H1 (cell line): Measurements from ENCODE around the gene VEGFC. TPM values are rescaled to one million over a fixed set of nuclear protein-coding genes. Genes with fewer than 3 reads are reported as not detected.

Experiments
- CTCF ChIA-PET: fragments of 300-600 bp; sonication (Branson Sonifier 250); formaldehyde crosslinking; loops from one replicate; lab custom pipeline; 2021; ENCODE audit not compliant: partially characterized antibody; lab: Charles Lee
- POLR2A ChIA-PET: fragments of 300-600 bp; sonication (Branson Sonifier 250); formaldehyde crosslinking; loops from one replicate; lab custom pipeline; 2021; ENCODE audit warnings: inconsistent platforms; ENCODE audit not compliant: partially characterized antibody; lab: Charles Lee
- DNase-seq, 2 experiments: peaks; one replicate each; pipeline versions ENCODE4 v3.0.0 to v3.0.0-alpha.2; 2010 to 2022; ENCODE audit warnings: low spot score in 2 of 2, low read depth in 1 of 2, mixed read lengths in 1 of 2
- FAIRE-seq: peaks from 2 replicates; lab custom pipeline; 2011; peaks lifted over from hg19 to GRCh38; lab: Jason Lieb, UNC
- H2AFZ ChIP-seq: 2 replicates; pipeline ENCODE4 v1.8.1; 2012; ENCODE audit warnings: low read length, inconsistent platforms
- H2AK5ac ChIP-seq: 2 replicates; pipeline ENCODE4 v1.6.1; 2013; ENCODE audit warnings: low read depth, low read length
- H2BK120ac ChIP-seq: replicated peaks from 2 replicates; pipeline ENCODE3; 2013; ENCODE audit warnings: low read depth, low read length, inconsistent platforms
- H2BK12ac ChIP-seq: 2 replicates; pipeline ENCODE4 v1.6.1; 2013; ENCODE audit warnings: low read depth, low read length
- H2BK15ac ChIP-seq: 2 replicates; pipeline ENCODE4 v1.6.1; 2013; ENCODE audit warnings: low read length
- H2BK20ac ChIP-seq: 2 replicates; pipeline ENCODE4 v1.6.1; 2013; ENCODE audit warnings: low read length
- H2BK5ac ChIP-seq: 2 replicates; pipeline ENCODE4 v1.6.1; 2013; ENCODE audit warnings: low read depth, low read length
- H3K14ac ChIP-seq: 2 replicates; pipeline ENCODE4 v1.6.1; 2013; ENCODE audit warnings: inconsistent platforms; ENCODE audit not compliant: insufficient read length
- H3K18ac ChIP-seq: 2 replicates; pipeline ENCODE4 v1.6.1; 2013; ENCODE audit warnings: low read length; ENCODE audit errors: extremely low read depth
- H3K23ac ChIP-seq: 2 replicates; pipeline ENCODE4 v1.6.1; 2013; ENCODE audit warnings: inconsistent platforms; ENCODE audit not compliant: insufficient read length
- H3K23me2 ChIP-seq: 2 replicates; pipeline ENCODE4 v1.6.1; 2013; ENCODE audit warnings: low read depth, low read length
- H3K27ac ChIP-seq: 2 replicates; pipeline ENCODE4 v1.6.1; 2011; ENCODE audit warnings: low read depth, low read length, inconsistent platforms
- H3K27me3 ChIP-seq, 4 experiments: replicated peaks in 1 of 4; 1 replicate in 1 of 4; 2 replicates in 3 of 4; pipeline versions ENCODE4 v1.6.1 to v1.8.1; 2011 to 2013; ENCODE audit warnings: low read length in 3 of 4, mild to moderate bottlenecking in 3 of 4, inconsistent platforms in 2 of 4, mixed read lengths in 2 of 4, moderate library complexity in 1 of 4; ENCODE audit not compliant: control insufficient read depth in 3 of 4, insufficient read depth in 3 of 4; ENCODE audit errors: extremely low read depth in 1 of 4
- H3K36me3 ChIP-seq, 4 experiments: 2 replicates each; pipeline versions ENCODE4 v1.6.1 to v1.8.1; 2011 to 2013; ENCODE audit warnings: mild to moderate bottlenecking in 4 of 4, low read length in 3 of 4, moderate library complexity in 2 of 4, control low read depth in 1 of 4, inconsistent platforms in 1 of 4; ENCODE audit not compliant: insufficient read depth in 4 of 4, control insufficient read depth in 2 of 4
- H3K4ac ChIP-seq: replicated peaks from 2 replicates; pipeline ENCODE3; 2013; ENCODE audit warnings: low read length, low read depth, mixed read lengths, inconsistent platforms; ENCODE audit not compliant: insufficient read length
- H3K4me1 ChIP-seq, 4 experiments: replicated peaks in 1 of 4; 1 replicate in 1 of 4; 2 replicates in 3 of 4; pipeline versions ENCODE4 v1.6.1 to v1.8.1; 2011 to 2013; ENCODE audit warnings: low read length in 3 of 4, inconsistent platforms in 2 of 4, mixed read lengths in 1 of 4; ENCODE audit not compliant: insufficient read depth in 4 of 4, control insufficient read depth in 3 of 4
- H3K4me2 ChIP-seq, 2 experiments: 2 replicates each; pipeline versions ENCODE4 v1.6.1 to v1.8.1; 2011 to 2013; ENCODE audit warnings: low read depth in 2 of 2, low read length in 2 of 2, control low read depth in 1 of 2, inconsistent platforms in 1 of 2, mild to moderate bottlenecking in 1 of 2; ENCODE audit not compliant: insufficient read depth in 1 of 2
- H3K4me3 ChIP-seq, 4 experiments: fragments of 200-600, 300-600 bp in 1 of 4; sonication (generic), shearing (Covaris generic), sonication (Bioruptor Twin) in 1 of 4; 2 replicates each; pipeline versions ENCODE4 v1.5.1 to v1.8.1; 2011 to 2016; ENCODE audit warnings: low read length in 4 of 4, low read depth in 3 of 4, control low read depth in 2 of 4, inconsistent platforms in 2 of 4, mild to moderate bottlenecking in 2 of 4, mixed read lengths in 1 of 4, moderate library complexity in 1 of 4; ENCODE audit not compliant: insufficient read depth in 2 of 4; ENCODE audit errors: extremely low read depth in 1 of 4
- H3K56ac ChIP-seq: replicated peaks from 2 replicates; pipeline ENCODE3; 2013; ENCODE audit warnings: low read depth, mild to moderate bottlenecking, mixed read lengths, low read length, inconsistent platforms; ENCODE audit not compliant: insufficient read length
- H3K79me1 ChIP-seq: 2 replicates; pipeline ENCODE4 v1.6.1; 2013; ENCODE audit warnings: low read depth, low read length, control low read depth
- H3K79me2 ChIP-seq, 2 experiments: 2 replicates each; pipeline versions ENCODE4 v1.6.1 to v1.8.1; 2012 to 2013; ENCODE audit warnings: low read length in 2 of 2, mild to moderate bottlenecking in 2 of 2, inconsistent platforms in 1 of 2; ENCODE audit not compliant: insufficient read depth in 2 of 2, control insufficient read depth in 1 of 2
- H3K9ac ChIP-seq, 4 experiments: replicated peaks in 1 of 4; 1 replicate in 1 of 4; 2 replicates in 3 of 4; pipeline versions ENCODE4 v1.6.1 to v1.8.1; 2011 to 2013; ENCODE audit warnings: low read depth in 3 of 4, low read length in 3 of 4, control low read depth in 2 of 4, mild to moderate bottlenecking in 2 of 4, moderate library complexity in 2 of 4, inconsistent platforms in 1 of 4; ENCODE audit errors: extremely low read depth in 1 of 4
- H3K9me3 ChIP-seq, 2 experiments: 2 replicates each; pipeline versions ENCODE4 v1.6.1 to v1.8.1; 2012 to 2013; ENCODE audit warnings: mild to moderate bottlenecking in 2 of 2, moderate library complexity in 2 of 2, control low read depth in 1 of 2, inconsistent platforms in 1 of 2, low read depth in 1 of 2, low read length in 1 of 2, mixed read lengths in 1 of 2; ENCODE audit not compliant: insufficient read depth in 2 of 2
- H4K20me1 ChIP-seq, 2 experiments: replicated peaks in 1 of 2; 2 replicates each; pipeline versions ENCODE3 to v1.8.1; 2011 to 2013; ENCODE audit warnings: inconsistent platforms in 2 of 2, low read length in 2 of 2, mild to moderate bottlenecking in 1 of 2; ENCODE audit not compliant: insufficient read depth in 2 of 2, control insufficient read depth in 1 of 2
- H4K5ac ChIP-seq: 2 replicates; pipeline ENCODE4 v1.6.1; 2013; ENCODE audit warnings: low read length, low read depth, mixed read lengths, inconsistent platforms; ENCODE audit not compliant: insufficient read length
- H4K8ac ChIP-seq: 2 replicates; pipeline ENCODE4 v1.8.0; 2013; ENCODE audit warnings: mild to moderate bottlenecking, moderate library complexity, low read length, inconsistent platforms; ENCODE audit not compliant: insufficient read depth; ENCODE audit errors: extremely low read depth
- H4K91ac ChIP-seq: replicated peaks from 2 replicates; pipeline ENCODE3; 2013; ENCODE audit warnings: low read length, mixed read lengths, inconsistent platforms; ENCODE audit not compliant: insufficient read length
- ASH2L ChIP-seq: fragments of 200-600, 300-600 bp; sonication (generic); IDR thresholded peaks from one replicate; pipeline ENCODE4 v1.7.1; 2017; ENCODE audit warnings: low read length
- CREB1 ChIP-seq: IDR thresholded peaks from 2 replicates; pipeline ENCODE4 v1.6.1; 2012; ENCODE audit warnings: inconsistent platforms
- E2F6 ChIP-seq: IDR thresholded peaks from 2 replicates; pipeline ENCODE4 v1.6.1; 2012; ENCODE audit warnings: inconsistent platforms
- EGR1 ChIP-seq: IDR thresholded peaks from 2 replicates; pipeline ENCODE4 v1.6.1; 2011; ENCODE audit warnings: low read depth, low read length, borderline replicate concordance
- EZH2 ChIP-seq: fragments of 200-600 bp; sonication (generic); IDR thresholded peaks from 2 replicates; pipeline ENCODE4 v1.7.1; 2012; ENCODE audit warnings: low read depth, mild to moderate bottlenecking, moderate library complexity, low read length, inconsistent platforms; ENCODE audit not compliant: severe bottlenecking
- MAFK ChIP-seq: IDR thresholded peaks from 2 replicates; pipeline ENCODE4 v1.6.1; 2012; ENCODE audit warnings: low read depth, mild to moderate bottlenecking, improper control_type of control experiment, low read length
- RBBP5 ChIP-seq: IDR thresholded peaks from 2 replicates; pipeline ENCODE4 v1.7.1; 2012; ENCODE audit warnings: low read depth, mild to moderate bottlenecking, inconsistent platforms, low read length, moderate library complexity, borderline replicate concordance
- RFX5 ChIP-seq: IDR thresholded peaks from 2 replicates; pipeline ENCODE4 v1.6.1; 2011; ENCODE audit warnings: low read depth, low read length, improper control_type of control experiment, borderline replicate concordance
- RXRA ChIP-seq: IDR thresholded peaks from 2 replicates; pipeline ENCODE4 v1.6.1; 2011; ENCODE audit warnings: low read depth, mild to moderate bottlenecking, low read length, moderate library complexity; ENCODE audit not compliant: insufficient read depth
- SP2 ChIP-seq: IDR thresholded peaks from 2 replicates; pipeline ENCODE4 v1.6.1; 2012; ENCODE audit warnings: mild to moderate bottlenecking, low read length, inconsistent platforms
- USF2 ChIP-seq: IDR thresholded peaks from 2 replicates; pipeline ENCODE4 v1.6.1; 2011; ENCODE audit warnings: low read length, improper control_type of control experiment
- WGBS, 2 experiments: shearing (Covaris generic) in 1 of 2; methylation state at CpG; one replicate each; pipeline versions ENCODE4 v1.1.6 to v1.1.7; 2013 to 2015; ENCODE audit warnings: low lambda C conversion rate in 2 of 2, mixed read lengths in 2 of 2, inconsistent platforms in 1 of 2, low coverage in 1 of 2, missing lambda C conversion rate in 1 of 2; ENCODE audit not compliant: insufficient replicate concordance in 2 of 2, insufficient coverage in 1 of 2, insufficient read length in 1 of 2; ENCODE audit errors: extremely low coverage in 1 of 2, missing lambda C conversion rate in 1 of 2; 5-methylcytosine and 5-hydroxymethylcytosine counted together
- polyA plus RNA-seq, 7 experiments: library from polyadenylated mRNA; depleted of rRNA in 3 of 7; stranded (reverse) in 5 of 7; unstranded in 2 of 7; fragments of >200 nt in 5 of 7; fragments of 200-250 nt in 2 of 7; gene quantifications; 1 replicate in 5 of 7; 2 replicates in 1 of 7; 4 replicates in 1 of 7; pipeline versions ENCODE4 v1.2.1 to v1.2.3, GENCODE V29; 2011 to 2013; ENCODE audit warnings: missing spikeins in 2 of 7, mixed read lengths in 2 of 7
- total RNA-seq: library from RNA; stranded (reverse); fragmentation: NEBNext Ultra II Directional; extraction: Animal tissue kit (Norgen Biotek cat#: 25700); gene quantifications from 2 replicates; pipeline ENCODE4 v1.2.1, GENCODE V29; 2021

VEGFC gene
- total and polyA plus RNA-seq, 2 of the 8 experiments (the other 6 are each of a cell fraction or from before 2014, with no cell fraction given), result 0.53 to 1.4 TPM

DNA sequence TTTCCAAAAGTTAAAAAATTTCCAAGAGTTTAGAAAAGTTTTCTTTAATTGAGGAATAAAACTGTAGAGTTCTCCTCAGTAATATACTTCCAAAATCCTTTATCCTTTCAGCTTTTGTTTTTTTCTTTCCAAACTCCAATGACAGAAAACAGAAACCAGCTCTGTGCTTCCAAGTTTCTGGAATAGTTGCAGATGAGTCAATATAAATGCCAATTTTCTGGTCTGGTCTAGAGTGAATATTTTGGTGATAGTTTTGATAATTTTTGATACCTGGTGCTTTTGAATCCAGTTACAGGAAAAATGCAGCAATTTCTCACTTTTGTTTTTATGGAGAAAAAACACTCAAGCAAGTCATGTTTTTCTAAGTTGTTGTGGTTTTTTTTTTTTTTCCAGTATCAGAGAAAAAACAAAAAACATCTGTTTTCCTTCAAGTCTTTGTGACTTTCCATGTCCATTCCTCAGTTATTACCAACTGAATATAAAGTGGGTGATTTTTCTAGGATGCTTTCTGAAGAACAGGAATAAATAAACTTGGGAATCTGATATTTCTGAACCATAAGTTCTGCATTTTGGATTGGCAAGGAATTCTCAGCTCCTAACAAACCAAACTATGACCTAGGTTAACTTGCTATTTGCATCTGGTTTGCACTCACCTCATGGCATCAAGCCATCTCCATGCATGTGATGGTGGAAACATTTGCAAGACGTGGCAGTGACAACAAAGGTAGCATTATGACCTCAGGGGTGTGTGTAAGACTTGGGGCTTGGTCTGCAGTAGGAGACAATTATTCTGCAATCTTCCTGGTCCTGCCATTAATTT, 139.1 kb downstream of the VEGFC start:
- H3K4me2 ChIP-seq, result no peak overlapping the region
- H3K79me2 ChIP-seq, result no peaks in the 10 kb centered on the region
- POLR2A ChIA-PET, result no interaction called here
- TF ChIP-seq EGR1 (no peak), ASH2L (no peak), RFX5 (no peak), SP2 (no peak), USF2 (no peak), EZH2 (no peak), CREB1 (no peak), MAFK (no peak), E2F6 (no peak), RXRA (no peak), RBBP5 (no peak)

More for the DNA sequence above, 139.1 kb downstream of the VEGFC start:
- H2BK20ac ChIP-seq, result no peak overlapping the region
- no peak overlapping the region for H2BK120ac ChIP-seq
- DNase-seq (no peak), FAIRE-seq (no peak)
- H3K4me1 ChIP-seq, result no peaks in the 10 kb centered on the region
- H4K5ac ChIP-seq, result no peak overlapping the region
- H3K27me3 ChIP-seq, result no peaks in the 10 kb centered on the region
- no peak overlapping the region for H4K91ac ChIP-seq
- no peaks in the 10 kb centered on the region for H4K20me1 ChIP-seq
- no peaks in the 10 kb centered on the region; the same call in 1 of the 2 replicates for H3K23me2 ChIP-seq
- no peak overlapping the region for H2AFZ ChIP-seq
- H2BK5ac ChIP-seq, result no peak overlapping the region
- H3K23ac ChIP-seq, result no peak overlapping the region
- H2BK12ac ChIP-seq, result no peak overlapping the region
- H3K18ac ChIP-seq, result no peak overlapping the region
- H3K27ac ChIP-seq, result no peak overlapping the region
- no peak overlapping the region for H3K14ac ChIP-seq
- 83% methylated on average over 1 of the region's 1 CpG; no CpG with 5 or more reads in 1 of the 2 experiments for WGBS, 2 experiments
- H3K9me3 ChIP-seq, result no peaks in the 10 kb centered on the region
- no peak overlapping the region for H3K4ac ChIP-seq
- no peak overlapping the region for H3K9ac ChIP-seq
- CTCF ChIA-PET, result interaction anchor here (0.6 to 2.5 kb wide), 3 partner anchors 11 to 56 kb away, joined by 3 to 6 read pairs (median 4); no protein-coding TSS in a partner anchor
- H2BK15ac ChIP-seq, result no peak overlapping the region
- no peaks in the 10 kb centered on the region for H3K79me1 ChIP-seq
- no peaks in the 10 kb centered on the region for H3K36me3 ChIP-seq
- no peak overlapping the region for H3K4me3 ChIP-seq
- H2AK5ac ChIP-seq, result no peak overlapping the region
- H3K56ac ChIP-seq, result no peak overlapping the region
- no peak overlapping the region for H4K8ac ChIP-seq
